ENCODE data around the gene BEST1. TPM values are rescaled to one million over a fixed set of nuclear protein-coding genes. Genes with fewer than 3 reads are reported as not detected.

BEST1 gene
- total RNA-seq, 1 experiment from 2014 or later = 0.81 TPM

GRCh38 chr11:61940466-61940865, 9.7 kb upstream of the BEST1 start:
- TF ChIP-seq CTCF (conservative IDR thresholded peaks at IDR 0.05) (no peak), EZH2 (IDR thresholded peaks at IDR 0.05; ENCODE audit: low read depth) (no peak)
- H2AFZ ChIP-seq = no peak overlapping the region
- no peaks in the 10 kb centered on the region for H3K9me2 ChIP-seq (ENCODE audit: insufficient read depth)
- H3K36me3 ChIP-seq (ENCODE audit: low read depth) = no peaks in the 10 kb centered on the region
- intact Hi-C loops (cut with micrococcal nuclease; ENCODE audit: unreplicated experiment) = no loop called here
- CTCF ChIA-PET = no interaction called here
- no peak overlapping the region for H3K4me3 ChIP-seq
- no peaks in the 10 kb centered on the region for H3K27me3 ChIP-seq (ENCODE audit: insufficient read depth, low read depth)
- H3K4me1 ChIP-seq (replicated peaks; ENCODE audit: insufficient read depth) = no peaks in the 10 kb centered on the region
- no peaks in the 10 kb centered on the region for H3K79me2 ChIP-seq (ENCODE audit: low read depth)
- no peak for DNase-seq
- H3K4me2 ChIP-seq = no peak overlapping the region
- H3K9me3 ChIP-seq (ENCODE audit: insufficient read depth, low read depth) = peaks cover 13% of the 10 kb centered on the region
- H4K20me1 ChIP-seq (ENCODE audit: insufficient read depth) = no peaks in the 10 kb centered on the region
- BruUV-seq (replicated peaks) = no TSS peak
- H3K27ac ChIP-seq = no peak overlapping the region
- POLR2A ChIA-PET (ENCODE audit: unreplicated experiment) = no interaction called here
- H3F3A ChIP-seq (ENCODE audit: insufficient read depth, low read depth) = peaks cover 5% of the 10 kb centered on the region; the same call in 1 of the 2 replicates

GRCh38 chr11:61945191-61945590, 5.0 kb upstream of the BEST1 start:
- Histone ChIP-seq H3K27ac (no peak overlapping the region), H3K27me3 (ENCODE audit: insufficient read depth, low read depth) (no peaks in the 10 kb centered on the region), H2AFZ (no peak overlapping the region), H3K36me3 (ENCODE audit: low read depth) (no peaks in the 10 kb centered on the region), H3K9me2 (ENCODE audit: insufficient read depth) (no peaks in the 10 kb centered on the region), H3K9me3 (ENCODE audit: insufficient read depth, low read depth) (no peaks in the 10 kb centered on the region), H4K20me1 (ENCODE audit: insufficient read depth) (no peaks in the 10 kb centered on the region), H3K4me2 (no peak overlapping the region), H3K79me2 (ENCODE audit: low read depth) (no peaks in the 10 kb centered on the region), H3F3A (ENCODE audit: insufficient read depth, low read depth) (peaks cover 4% of the 10 kb centered on the region; the same call in 1 of the 2 replicates), H3K4me3 (no peak overlapping the region), H3K4me1 (replicated peaks; ENCODE audit: insufficient read depth) (peaks cover 23% of the 10 kb centered on the region)
- no peak for TF ChIP-seq EZH2 (IDR thresholded peaks at IDR 0.05; ENCODE audit: low read depth)
- TF ChIP-seq CTCF (conservative IDR thresholded peaks at IDR 0.05) = no peak
- BruUV-seq (replicated peaks) = no TSS peak
- POLR2A ChIA-PET (ENCODE audit: unreplicated experiment) = no interaction called here
- intact Hi-C loops (cut with micrococcal nuclease; ENCODE audit: unreplicated experiment) = no loop called here
- CTCF ChIA-PET = interaction anchor here (3.5 kb wide), 1 partner anchor 46 kb away, joined by 30 read pairs; no protein-coding TSS in a partner anchor
- no peak for DNase-seq

- no peak for DNase-seq
- H3K36me3 ChIP-seq (ENCODE audit: low read depth) = no peaks in the 10 kb centered on the region
- H3F3A ChIP-seq (ENCODE audit: insufficient read depth, low read depth) = peaks cover 4% of the 10 kb centered on the region; the same call in 1 of the 2 replicates
- no peaks in the 10 kb centered on the region for H3K79me2 ChIP-seq (ENCODE audit: low read depth)
- CTCF ChIA-PET = interaction anchor here (0.6 to 3.6 kb wide), 8 partner anchors 37 to 1614 kb away, joined by 3 to 30 read pairs (median 6); no protein-coding TSS in a partner anchor
- H2AFZ ChIP-seq = no peak overlapping the region
- H3K9me2 ChIP-seq (ENCODE audit: insufficient read depth) = no peaks in the 10 kb centered on the region
- H3K4me2 ChIP-seq = no peak overlapping the region
- no peak overlapping the region for H3K27ac ChIP-seq
- H3K9me3 ChIP-seq (ENCODE audit: insufficient read depth, low read depth) = no peaks in the 10 kb centered on the region
- H3K27me3 ChIP-seq (ENCODE audit: insufficient read depth, low read depth) = no peaks in the 10 kb centered on the region
- no peaks in the 10 kb centered on the region for H4K20me1 ChIP-seq (ENCODE audit: insufficient read depth)
- TF ChIP-seq CTCF (conservative IDR thresholded peaks at IDR 0.05) (no peak), EZH2 (IDR thresholded peaks at IDR 0.05; ENCODE audit: low read depth) (no peak)
- H3K4me1 ChIP-seq (replicated peaks; ENCODE audit: insufficient read depth) = peaks cover 23% of the 10 kb centered on the region
- BruUV-seq (replicated peaks) = no TSS peak
- POLR2A ChIA-PET (ENCODE audit: unreplicated experiment) = interaction anchor here (0.5 kb wide), 1 partner anchor 21 kb away, joined by 11 read pairs; no protein-coding TSS in a partner anchor
- no peak overlapping the region for H3K4me3 ChIP-seq
- intact Hi-C loops (cut with micrococcal nuclease; ENCODE audit: unreplicated experiment) = loop anchor here (1.0 to 2.0 kb wide), 4 partner anchors 48 to 150 kb away; no protein-coding TSS in a partner anchor
These were observed 3.3 kb upstream of the BEST1 start for GRCh38 chr11:61946894-61947293.

All from PC-9 (cell line).